DMS 273 treated with DMSO at 0.1 percent for 48 hours (cell line): Measurements from ENCODE around the gene SCN2A.

Source experiments
- DNase-seq: peaks from one replicate; lab custom pipeline; 2025; lab: John Stamatoyannopoulos, UW

Gene SCN2A

DNA sequence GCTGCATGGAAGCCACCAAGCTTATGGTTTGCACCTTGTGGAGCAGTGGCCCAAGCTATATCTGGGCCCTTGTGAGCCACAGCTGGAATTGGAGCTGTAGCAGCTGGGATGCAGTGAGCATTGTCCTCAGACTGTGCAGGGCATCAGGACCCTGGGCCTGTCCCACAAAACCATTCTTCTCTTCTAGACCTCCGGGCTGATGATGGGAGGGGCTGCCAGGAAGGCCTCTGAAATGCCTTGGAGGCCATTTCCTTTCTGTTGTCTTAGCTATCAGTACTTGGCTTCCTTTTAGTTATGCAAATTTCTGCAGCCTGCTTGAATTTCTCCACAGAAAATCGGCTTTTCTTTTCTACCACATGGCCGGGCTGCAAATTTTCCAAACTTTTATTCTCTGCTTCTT is 183.9 kb downstream of the SCN2A start:
- no peak for DNase-seq

DNA sequence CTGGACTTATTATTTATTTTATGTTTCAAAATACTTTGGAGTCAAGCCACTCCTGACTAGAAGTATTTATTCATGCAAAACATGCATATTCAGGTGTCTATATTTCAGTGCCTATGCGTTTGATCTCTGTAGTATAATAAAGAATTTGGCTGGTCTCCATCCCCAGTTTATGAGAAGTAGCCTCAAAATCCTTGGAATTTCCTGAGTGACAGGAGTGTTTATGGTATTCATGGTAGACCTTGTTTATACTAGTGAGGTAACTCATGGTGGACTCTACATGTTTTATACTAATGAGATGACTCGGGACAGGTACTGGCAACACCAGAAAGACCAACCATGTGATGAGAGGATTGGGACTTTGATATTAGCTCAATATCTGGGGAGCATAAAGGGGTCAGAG is 186.3 kb downstream of the SCN2A start:
- no peak for DNase-seq

DNA sequence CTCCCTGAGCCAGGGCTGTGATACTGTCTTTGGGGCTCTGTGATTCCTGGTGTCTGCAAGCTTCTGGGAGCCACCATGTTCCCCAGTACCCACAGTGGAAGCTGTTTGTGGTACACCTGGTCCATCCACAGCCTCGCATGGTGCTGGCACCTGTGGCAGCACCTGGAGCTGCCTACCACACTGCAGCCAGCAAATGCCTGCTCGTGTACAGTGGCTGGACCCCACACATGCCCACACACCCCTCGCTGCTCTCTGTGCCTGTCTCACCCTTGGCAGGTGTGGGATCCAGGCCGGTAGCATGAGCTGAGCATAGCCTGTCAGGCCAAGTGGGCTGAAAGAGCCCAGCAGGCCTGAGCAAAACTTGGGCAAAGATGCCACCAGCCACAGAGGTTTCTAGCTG is 188.5 kb downstream of the SCN2A start:
- DNase-seq: no peak

DNA sequence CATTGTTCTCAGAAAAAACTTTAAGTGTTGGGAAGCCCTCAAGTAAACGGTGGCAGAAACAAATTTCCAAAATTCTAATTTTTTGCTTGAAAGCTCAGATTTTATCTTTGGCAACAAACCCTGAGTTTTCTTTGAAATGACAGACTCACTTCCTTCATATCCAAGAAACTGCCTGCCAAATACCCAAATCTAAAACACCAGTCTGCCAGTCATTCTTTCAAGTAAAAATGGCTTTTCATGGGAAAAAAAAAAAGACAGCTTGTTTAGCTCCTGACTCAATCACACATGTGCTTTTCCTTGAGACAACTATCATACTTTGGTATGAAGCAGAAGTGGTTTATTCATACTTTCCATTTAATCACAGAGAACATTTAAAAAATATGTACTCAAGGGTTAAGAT is 189.7 kb downstream of the SCN2A start:
- DNase-seq: no peak

DNA sequence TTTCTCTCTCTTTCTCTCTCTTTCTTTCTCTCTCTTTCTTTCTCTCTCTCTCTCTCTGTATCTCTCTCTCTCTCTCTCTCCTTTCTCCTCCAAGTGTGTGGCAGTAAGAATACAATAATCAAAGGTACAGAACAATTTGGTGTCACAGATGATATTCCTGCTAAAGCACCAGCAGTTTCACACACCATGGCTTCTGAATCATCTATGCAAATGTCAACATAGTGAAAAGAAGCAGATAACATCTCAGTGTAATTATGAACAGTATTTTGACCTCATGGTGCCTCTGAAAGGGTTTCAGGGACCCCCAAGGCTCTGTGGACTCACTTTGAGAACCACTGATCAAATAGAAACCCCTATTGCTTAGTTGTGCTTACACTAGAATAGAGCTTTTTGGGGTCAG is 191.8 kb downstream of the SCN2A start:
- no peak for DNase-seq

DNA sequence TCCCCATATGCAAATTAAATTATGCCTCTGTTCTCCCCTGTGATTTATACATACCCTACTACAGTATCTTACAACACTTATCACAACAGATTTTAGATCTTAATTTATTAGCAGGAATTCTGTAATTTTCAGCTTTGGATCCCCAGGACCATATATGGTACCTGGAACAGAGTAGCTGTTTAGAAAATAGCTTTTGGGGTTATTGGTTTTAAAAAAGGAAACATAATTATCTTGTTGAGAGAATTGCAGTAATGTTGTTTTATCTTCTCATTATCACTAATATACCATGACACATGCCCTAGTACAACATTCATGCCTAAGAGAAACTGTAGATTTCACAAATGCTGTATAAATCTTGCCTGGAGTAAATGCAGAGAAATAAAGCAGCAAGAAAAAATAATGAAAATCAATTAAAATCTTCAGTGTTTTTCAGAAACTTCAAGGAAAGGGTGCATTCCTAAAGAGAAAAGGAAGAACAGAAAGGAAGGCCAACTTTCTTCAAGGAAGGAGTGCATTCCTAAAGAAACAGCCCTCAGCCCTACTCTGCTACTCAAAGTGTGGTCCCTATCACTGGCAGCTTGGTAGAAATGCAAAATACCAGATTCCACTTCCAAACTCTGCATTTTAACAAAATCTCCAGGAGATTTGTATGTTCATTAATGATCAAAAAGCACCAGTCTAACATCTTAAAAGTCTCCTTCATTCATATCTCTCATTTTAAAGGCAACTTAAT is 193.2 kb downstream of the SCN2A start:
- DNase-seq: no peak

DNA sequence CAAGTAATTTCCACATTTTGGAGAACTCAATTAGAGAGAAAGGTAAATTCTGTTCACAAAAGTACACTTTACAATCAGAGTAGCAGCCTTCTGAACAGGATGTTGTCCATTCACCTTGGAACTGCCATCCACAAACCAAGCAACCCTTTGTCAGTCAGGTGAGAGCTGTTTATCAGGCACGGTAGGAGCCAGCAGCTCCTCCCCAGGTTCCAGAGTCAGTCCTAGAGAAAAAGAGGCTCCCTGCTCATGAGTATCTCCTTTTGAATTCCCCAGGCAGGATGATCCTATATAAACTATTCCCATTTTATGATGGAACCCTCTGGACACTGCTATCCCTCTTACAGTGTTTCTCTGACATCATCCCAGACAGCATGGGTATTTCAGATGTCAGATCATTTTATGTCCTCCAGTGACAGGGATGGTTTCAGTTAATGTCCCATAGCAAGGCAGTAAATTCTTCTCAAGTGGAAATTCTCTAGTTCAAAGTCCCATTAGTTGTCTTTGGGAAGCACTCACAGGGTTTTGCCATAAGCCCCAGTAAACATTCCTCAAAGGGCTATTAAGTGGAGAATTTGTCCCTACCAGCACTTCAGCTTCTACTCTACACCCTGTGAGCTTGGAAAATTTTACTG is 195.8 kb downstream of the SCN2A start:
- no peak for DNase-seq

DNA sequence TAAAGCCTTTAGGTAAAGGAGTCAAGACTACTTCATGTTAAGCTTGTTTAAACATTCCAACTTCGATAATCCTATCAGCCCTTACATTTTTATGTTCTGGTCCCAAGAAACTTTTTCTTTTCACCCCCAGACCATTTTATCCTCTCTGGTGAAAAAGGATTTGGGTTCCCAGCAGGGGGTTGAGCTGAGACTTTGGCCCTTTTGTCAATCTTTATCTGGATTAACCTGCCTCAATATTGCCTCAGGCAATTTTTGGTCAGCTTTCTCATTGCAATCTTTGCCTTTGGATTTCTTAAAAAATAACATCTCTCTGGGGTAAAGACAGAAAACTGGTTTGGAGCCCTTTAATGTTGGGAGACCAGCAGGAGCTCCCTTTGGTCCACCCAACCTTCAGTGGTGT is 196.4 kb downstream of the SCN2A start:
- no peak for DNase-seq

DNA sequence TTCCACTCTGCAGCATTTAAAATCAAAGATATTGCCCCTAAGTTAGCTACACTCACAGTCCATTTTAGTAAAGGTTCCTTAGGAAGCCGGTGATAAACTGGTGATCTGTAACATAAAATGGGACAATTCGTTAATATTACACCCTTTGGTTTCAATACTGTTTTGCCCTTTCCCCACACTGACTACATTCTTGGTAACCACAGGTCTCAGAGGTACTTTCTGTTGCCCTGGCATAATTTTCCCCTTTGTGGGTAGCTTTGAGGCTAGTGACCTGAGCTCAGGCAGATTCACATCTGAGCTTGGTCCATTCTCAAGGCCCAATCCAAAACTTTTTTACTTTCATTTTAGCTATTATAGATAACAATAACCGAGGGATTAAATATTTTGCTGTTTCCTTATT is 197.3 kb downstream of the SCN2A start:
- no peak for DNase-seq

- peak; percentile 11 for DNase-seq
These were observed 201.2 kb downstream of the SCN2A start for GRCh38 chr2:165440367-165440766.
